Memory B cell (primary cell): ENCODE measurements around the gene OR4C6.

Source experiments
- ATAC-seq: fragments of 150-1000 bp; cut with Tn5 transposase; 2 replicates; pipeline ENCODE4 v1.10.0; 2021; ENCODE audit warnings: low read depth, mild to moderate bottlenecking, moderate library complexity
- DNase-seq, 2 donors: peaks; one replicate each; pipeline ENCODE4 v3.0.0; 2022; ENCODE audit warnings: low spot score in 2 of 2
- H3K27ac Mint-ChIP-seq: one replicate; pipeline ENCODE4 v1.8.0; 2022; ENCODE audit warnings: mild to moderate bottlenecking, moderate library complexity, mixed read lengths
- H3K27me3 Mint-ChIP-seq: one replicate; pipeline ENCODE4 v1.8.0; 2022; ENCODE audit warnings: mixed read lengths
- H3K36me3 Mint-ChIP-seq: one replicate; pipeline ENCODE4 v1.8.0; 2022; ENCODE audit warnings: mild to moderate bottlenecking, mixed read lengths
- H3K4me1 Mint-ChIP-seq: one replicate; pipeline ENCODE4 v1.8.0; 2022; ENCODE audit warnings: mixed read lengths
- H3K4me3 Mint-ChIP-seq: one replicate; pipeline ENCODE4 v1.8.0; 2022; ENCODE audit warnings: mild to moderate bottlenecking, moderate library complexity, mixed read lengths
- H3K9me3 Mint-ChIP-seq: one replicate; pipeline ENCODE4 v1.8.0; 2022; ENCODE audit warnings: mixed read lengths

Gene OR4C6

DNA sequence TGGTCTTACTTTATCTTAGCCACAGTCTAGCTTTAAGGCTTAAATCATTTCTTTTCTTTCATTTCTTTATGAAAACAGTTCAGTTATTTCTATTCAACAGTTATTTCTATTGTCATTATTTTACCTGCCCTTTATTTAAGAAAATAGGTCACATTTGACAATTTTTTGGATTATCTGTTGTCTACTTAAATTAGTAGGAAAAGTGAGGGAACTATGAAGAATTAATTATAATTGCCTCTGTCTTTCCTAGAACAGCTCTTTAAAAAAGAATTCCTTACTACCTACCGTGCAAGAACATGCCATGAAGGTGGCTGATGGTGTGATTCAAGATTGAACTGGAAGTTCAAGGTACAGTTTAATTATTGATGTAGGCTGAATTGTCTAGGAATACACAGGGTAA is at the start of gene OR4C6:
TSS of gene OR4C6 (plus strand) at position 301 of the 400 bp plus-strand sequence. CDS start 2,966 bp downstream, outside the sequence.
- no peak within 1 kb of the TSS for H3K4me3 Mint-ChIP-seq
- H3K36me3 Mint-ChIP-seq: no peaks in the 10 kb centered on the region
- H3K9me3 Mint-ChIP-seq: peaks cover 4% of the 10 kb centered on the region

DNA sequence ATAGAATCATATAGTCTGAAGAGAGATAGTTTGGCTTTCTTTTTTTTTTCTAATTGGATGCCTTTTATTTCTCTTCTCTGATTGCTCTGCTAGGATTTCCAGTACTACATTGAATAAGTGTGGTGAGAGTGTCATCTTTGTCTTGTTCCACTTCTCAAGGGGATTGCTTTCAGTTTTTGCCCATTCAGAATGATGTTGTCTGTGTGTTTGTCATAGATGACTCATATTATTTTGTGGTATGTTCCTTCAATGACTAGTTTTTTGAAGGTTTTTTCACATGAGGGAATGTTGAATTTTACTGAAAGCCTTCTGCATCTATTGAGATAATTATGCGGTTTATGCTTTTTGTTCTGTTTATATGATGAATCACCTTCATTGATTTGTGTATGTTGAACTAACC is 37.5 kb upstream of the OR4C6 start:
- H3K9me3 Mint-ChIP-seq: peaks cover 23% of the 10 kb centered on the region
- ATAC-seq: no peak

More for the DNA sequence above, at the start of gene OR4C6:
- ATAC-seq (no peak), DNase-seq (no peak)
- peaks cover 6% of the 10 kb centered on the region for H3K4me1 Mint-ChIP-seq
- H3K27ac Mint-ChIP-seq: no peak within 1 kb of the TSS
- no peaks in the 10 kb centered on the region for H3K27me3 Mint-ChIP-seq

DNA sequence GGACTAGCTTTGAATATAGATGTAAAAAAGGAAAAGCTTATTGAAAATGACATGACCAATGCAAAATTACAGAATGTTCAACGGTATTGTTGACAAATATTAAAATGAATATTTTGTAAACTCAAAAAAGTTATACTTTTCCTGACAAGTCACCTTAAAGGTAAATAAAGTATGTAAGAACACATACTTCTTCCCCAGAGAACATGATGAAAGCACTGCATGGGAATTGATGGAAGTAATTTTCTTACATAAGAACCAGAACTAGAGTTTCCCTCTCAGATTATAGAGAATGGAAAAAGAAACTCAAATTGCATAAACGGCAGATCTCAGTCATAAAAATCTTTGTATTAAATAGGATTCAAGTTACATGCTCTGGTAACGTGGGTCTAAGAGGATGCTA is 27.2 kb upstream of the OR4C6 start, which contains the start of gene OR4P4:
TSS of gene OR4P4 (plus strand) at position 301 of the 400 bp plus-strand sequence.
- no peaks in the 10 kb centered on the region for H3K4me1 Mint-ChIP-seq
- H3K4me3 Mint-ChIP-seq: no peak within 1 kb of the TSS
- no peaks in the 10 kb centered on the region for H3K36me3 Mint-ChIP-seq
- peaks cover 4% of the 10 kb centered on the region for H3K9me3 Mint-ChIP-seq
- H3K27ac Mint-ChIP-seq: no peak within 1 kb of the TSS
- no peak for DNase-seq
- no peak for ATAC-seq
- no peaks in the 10 kb centered on the region for H3K27me3 Mint-ChIP-seq

More for the DNA sequence above, 37.5 kb upstream of the OR4C6 start:
- Mint-ChIP-seq H3K4me1 (no peaks in the 10 kb centered on the region), H3K4me3 (no peak overlapping the region), H3K27ac (no peak overlapping the region), H3K36me3 (no peaks in the 10 kb centered on the region), H3K27me3 (no peaks in the 10 kb centered on the region)
- no peak for DNase-seq

DNA sequence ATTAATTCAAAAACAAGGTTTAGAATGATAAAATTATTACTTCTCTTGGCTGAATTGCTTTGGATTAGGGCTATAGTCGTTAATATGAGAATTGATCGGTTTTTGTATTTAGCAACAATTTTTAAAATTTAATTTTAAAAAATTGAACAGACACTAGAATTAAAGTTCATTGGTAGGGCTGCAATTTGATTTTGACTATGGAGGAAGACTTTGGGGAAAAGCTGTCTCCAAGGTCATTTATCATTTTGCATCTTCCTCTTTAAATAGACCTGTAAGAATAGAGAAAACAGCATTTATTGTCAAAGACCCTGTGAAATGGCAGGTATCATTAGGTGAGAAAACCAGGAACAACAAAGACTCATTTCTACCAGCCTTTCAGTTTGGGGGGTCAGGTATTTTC is 14.0 kb upstream of the OR4C6 start, which contains the start of gene OR4S2:
TSS of gene OR4S2 (plus strand) at position 301 of the 400 bp plus-strand sequence. CDS start 2,577 bp downstream, outside the sequence.
- Mint-ChIP-seq H3K27me3 (no peaks in the 10 kb centered on the region), H3K9me3 (peaks cover 5% of the 10 kb centered on the region)

DNA sequence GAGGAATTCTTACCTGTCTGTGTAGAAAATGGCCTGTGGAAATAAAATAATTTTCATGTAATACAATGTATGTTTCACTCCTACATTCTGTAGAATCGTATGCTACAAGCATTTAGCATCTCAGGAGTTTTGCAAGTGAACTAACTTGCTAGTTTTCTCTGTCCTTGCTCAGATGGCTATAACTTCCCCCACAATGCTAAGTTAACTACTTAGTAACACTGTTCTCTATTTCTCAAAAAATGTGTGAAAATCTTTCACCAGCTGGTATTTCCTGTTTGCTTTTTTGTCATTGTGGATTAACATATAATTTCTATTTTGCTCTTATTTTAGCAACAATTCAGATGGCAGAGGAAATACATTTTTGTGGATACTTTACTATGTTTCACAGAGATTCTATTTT is 9.4 kb upstream of the OR4C6 start:
- Mint-ChIP-seq H3K4me3 (no peak overlapping the region), H3K27me3 (no peaks in the 10 kb centered on the region), H3K36me3 (no peaks in the 10 kb centered on the region), H3K27ac (no peak overlapping the region), H3K4me1 (peaks cover 5% of the 10 kb centered on the region), H3K9me3 (no peaks in the 10 kb centered on the region)
- no peak for DNase-seq
- no peak for ATAC-seq

More for the DNA sequence above, 14.0 kb upstream of the OR4C6 start, which contains the start of gene OR4S2:
- ATAC-seq (no peak), DNase-seq (no peak)
- H3K4me1 Mint-ChIP-seq: peaks cover 4% of the 10 kb centered on the region
- no peak within 1 kb of the TSS for H3K27ac Mint-ChIP-seq
- no peaks in the 10 kb centered on the region for H3K36me3 Mint-ChIP-seq
- no peak within 1 kb of the TSS for H3K4me3 Mint-ChIP-seq

DNA sequence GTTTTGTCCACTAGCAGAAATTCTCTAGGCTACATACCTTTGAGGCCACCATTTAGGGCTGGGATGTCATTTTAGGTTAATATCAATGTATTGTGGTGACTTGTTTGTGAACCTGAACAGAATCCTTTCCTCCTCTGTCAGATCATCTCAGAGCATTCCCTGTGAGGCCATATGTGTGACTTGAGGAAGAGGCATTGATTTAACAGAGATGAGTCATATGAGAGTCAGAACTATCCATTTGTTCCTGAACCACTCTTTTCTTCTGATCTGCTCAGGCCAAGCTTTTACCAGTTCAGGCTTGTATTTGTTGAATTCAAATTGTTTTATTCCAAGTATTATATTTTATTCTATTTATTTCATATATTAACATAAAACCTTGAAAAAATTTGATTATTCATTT is 6.9 kb upstream of the OR4C6 start:
- Mint-ChIP-seq H3K4me3 (no peak overlapping the region), H3K36me3 (no peaks in the 10 kb centered on the region), H3K4me1 (peaks cover 11% of the 10 kb centered on the region), H3K27me3 (no peaks in the 10 kb centered on the region), H3K9me3 (no peaks in the 10 kb centered on the region), H3K27ac (no peak overlapping the region)
- DNase-seq (no peak), ATAC-seq (no peak)

DNA sequence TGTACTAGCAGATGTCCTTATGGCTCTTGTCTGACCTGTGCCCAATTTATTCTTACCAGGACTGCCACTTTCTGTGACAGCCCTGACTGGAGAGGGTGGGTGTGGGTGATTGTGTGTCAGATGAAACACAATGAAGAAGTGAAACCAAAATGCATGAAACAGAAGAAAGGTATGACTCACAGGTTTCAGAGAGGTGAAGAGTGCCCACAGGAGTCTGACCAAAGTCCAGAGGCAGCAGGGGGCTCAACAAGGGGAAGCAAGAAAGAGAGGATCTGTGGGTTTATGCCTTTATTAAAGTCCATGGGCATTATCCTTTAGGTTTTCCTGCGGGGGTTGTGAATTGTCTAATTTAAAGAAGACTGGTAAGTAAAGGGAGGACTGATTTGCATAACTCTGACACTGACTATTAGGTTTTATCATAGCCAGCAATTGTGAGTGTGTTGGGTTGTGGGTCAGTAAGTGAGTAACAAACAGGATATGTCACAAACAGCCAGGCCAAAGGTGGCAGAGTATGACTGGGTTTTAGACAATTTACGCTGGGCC is 3.9 kb upstream of the OR4C6 start:
- Mint-ChIP-seq H3K4me3 (peak overlapping the region; percentile 48), H3K36me3 (no peaks in the 10 kb centered on the region), H3K27me3 (no peaks in the 10 kb centered on the region), H3K9me3 (no peaks in the 10 kb centered on the region), H3K27ac (peak overlapping the region; percentile 32), H3K4me1 (peaks cover 11% of the 10 kb centered on the region)
- DNase-seq (peak in 1 of 2 donors; percentile 1), ATAC-seq (peak; percentile 78)

DNA sequence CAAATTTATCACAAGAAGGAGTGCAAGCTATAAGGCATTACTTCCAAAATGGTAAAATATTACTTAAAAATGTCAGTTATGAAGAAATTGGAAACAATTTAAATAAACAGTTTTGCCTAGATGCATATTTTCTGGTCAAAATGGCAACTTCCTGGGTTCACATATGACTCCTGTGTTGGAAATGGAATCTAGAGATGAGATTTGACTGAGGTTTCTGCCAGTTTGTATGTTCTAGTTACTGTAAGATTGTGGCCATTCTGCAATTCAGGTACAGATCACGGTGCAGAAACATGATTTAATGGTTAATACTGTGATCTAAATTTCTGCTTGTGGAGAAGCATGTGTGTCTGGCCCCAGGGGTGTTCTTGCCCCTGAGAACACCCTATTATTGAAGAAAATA is 3.4 kb upstream of the OR4C6 start:
- no peak overlapping the region for H3K27ac Mint-ChIP-seq
- no peak for ATAC-seq
- DNase-seq: no peak
- H3K27me3 Mint-ChIP-seq: no peaks in the 10 kb centered on the region
- no peaks in the 10 kb centered on the region for H3K9me3 Mint-ChIP-seq
- H3K4me1 Mint-ChIP-seq: peaks cover 11% of the 10 kb centered on the region
- H3K36me3 Mint-ChIP-seq: no peaks in the 10 kb centered on the region
- no peak overlapping the region for H3K4me3 Mint-ChIP-seq

DNA sequence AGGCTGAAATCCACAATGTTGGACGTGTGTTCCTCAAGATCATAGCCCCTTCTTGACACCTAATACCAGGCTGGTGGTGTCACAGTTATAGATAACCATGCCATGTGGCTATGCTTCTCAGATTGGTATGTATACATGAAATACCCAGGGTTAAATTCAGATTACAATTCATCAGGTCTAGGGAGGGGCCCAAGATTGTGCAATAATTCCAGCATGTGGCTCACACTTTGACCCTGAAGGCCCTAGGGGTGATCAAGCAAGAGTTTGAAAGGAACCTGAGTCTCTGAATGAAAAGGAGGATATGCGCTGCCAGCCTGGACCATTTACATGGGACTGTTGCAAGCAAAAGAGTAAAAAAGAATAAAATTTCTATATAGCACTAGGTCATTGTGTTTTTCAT is 7.4 kb downstream of the OR4C6 start:
- no peak overlapping the region for H3K27ac Mint-ChIP-seq
- no peak for DNase-seq
- H3K4me1 Mint-ChIP-seq: no peaks in the 10 kb centered on the region
- H3K4me3 Mint-ChIP-seq: no peak overlapping the region
- H3K27me3 Mint-ChIP-seq: no peaks in the 10 kb centered on the region
- ATAC-seq: no peak
- H3K36me3 Mint-ChIP-seq: no peaks in the 10 kb centered on the region
- peaks cover 5% of the 10 kb centered on the region for H3K9me3 Mint-ChIP-seq

DNA sequence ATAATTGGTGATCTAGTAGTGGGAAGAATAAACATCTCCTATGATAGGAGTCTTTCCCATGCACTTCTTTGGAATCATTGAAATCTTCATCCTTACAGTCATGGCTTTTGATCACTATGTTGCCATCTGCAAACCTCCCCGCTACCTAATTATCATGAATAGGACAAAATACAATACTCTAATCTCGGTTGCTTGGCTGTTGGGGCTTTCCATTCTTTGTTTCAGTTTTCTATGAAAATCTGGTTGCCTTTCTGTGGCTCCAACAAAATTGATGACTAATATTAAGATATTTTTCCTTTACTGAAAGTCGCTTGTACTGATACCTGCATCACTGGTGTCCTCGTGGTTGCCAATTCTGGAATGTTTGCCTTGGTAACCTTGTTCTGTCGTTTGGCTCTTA is 11.9 kb downstream of the OR4C6 start:
- H3K4me3 Mint-ChIP-seq: no peak overlapping the region
- DNase-seq (no peak), ATAC-seq (no peak)
- no peaks in the 10 kb centered on the region for H3K36me3 Mint-ChIP-seq
- H3K4me1 Mint-ChIP-seq: no peaks in the 10 kb centered on the region
- no peaks in the 10 kb centered on the region for H3K27me3 Mint-ChIP-seq
- H3K27ac Mint-ChIP-seq: no peak overlapping the region
- H3K9me3 Mint-ChIP-seq: peaks cover 1% of the 10 kb centered on the region

DNA sequence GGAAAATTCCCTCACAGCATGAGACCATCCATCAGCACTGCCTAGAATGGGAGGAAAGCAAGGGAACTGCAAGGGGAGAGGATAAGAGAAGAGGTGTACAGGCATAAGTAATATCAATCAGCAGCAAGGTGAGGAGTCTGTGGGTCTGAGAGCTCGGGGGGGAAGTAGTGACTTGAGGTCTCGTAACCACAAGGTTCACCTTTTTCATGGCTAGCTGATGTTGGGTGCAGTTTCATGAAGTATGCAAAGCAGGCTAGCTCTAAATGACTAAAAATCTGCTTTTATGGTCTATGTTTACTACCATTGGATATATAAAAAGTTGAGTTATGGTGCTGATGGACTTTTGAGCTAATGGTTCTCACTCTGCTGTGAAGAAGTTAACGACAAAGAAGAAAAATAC is 35.8 kb downstream of the OR4C6 start:
- Mint-ChIP-seq H3K4me1 (peaks cover 3% of the 10 kb centered on the region), H3K4me3 (no peak overlapping the region), H3K36me3 (no peaks in the 10 kb centered on the region), H3K9me3 (peaks cover 4% of the 10 kb centered on the region), H3K27ac (no peak overlapping the region), H3K27me3 (no peaks in the 10 kb centered on the region)
- DNase-seq (no peak), ATAC-seq (peak; percentile 35)

DNA sequence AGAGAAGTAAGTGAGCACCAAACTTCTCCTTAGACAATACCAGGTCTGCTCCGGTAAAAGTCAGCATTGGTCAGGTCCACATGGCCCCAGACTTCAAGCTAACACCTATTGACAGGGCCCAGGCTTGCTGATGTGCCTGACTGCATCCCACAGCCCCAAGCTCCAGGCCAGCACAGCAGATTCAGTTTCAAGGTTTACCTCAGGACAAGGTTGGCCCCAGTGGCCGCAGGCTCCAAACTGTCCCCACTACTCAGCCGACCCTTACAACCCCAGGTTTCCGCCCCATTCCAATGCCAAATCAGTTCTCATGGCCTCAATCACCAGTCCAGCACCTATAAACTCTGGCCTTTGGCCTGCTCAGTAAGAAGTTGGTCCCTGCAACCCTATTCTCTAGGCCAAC is 39.4 kb downstream of the OR4C6 start:
- ATAC-seq (no peak), DNase-seq (no peak)
- H3K4me1 Mint-ChIP-seq: peaks cover 3% of the 10 kb centered on the region
- H3K36me3 Mint-ChIP-seq: peaks cover 3% of the 10 kb centered on the region
- H3K27ac Mint-ChIP-seq: no peak overlapping the region
- H3K9me3 Mint-ChIP-seq: peaks cover 13% of the 10 kb centered on the region
- H3K4me3 Mint-ChIP-seq: no peak overlapping the region
- no peaks in the 10 kb centered on the region for H3K27me3 Mint-ChIP-seq

DNA sequence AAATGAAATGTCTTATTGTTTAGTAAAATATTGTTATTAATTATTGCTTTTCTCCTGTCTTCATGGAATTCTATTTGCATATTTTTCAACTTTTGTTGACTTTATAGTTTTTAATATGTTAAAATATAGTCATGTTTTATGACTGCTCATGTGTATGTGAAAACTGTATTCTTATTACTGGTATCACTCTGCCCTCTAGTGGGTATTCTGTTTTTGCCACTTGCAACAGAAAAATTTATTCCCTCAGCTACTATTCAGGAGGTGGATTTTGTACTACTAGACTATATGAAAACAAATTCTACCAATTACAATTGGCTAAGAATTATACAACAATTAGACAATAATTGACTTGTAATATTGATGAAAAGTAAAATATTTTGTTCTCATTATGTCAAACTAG is 45.0 kb downstream of the OR4C6 start:
- H3K36me3 Mint-ChIP-seq: peaks cover 3% of the 10 kb centered on the region
- DNase-seq: no peak
- H3K4me3 Mint-ChIP-seq: no peak overlapping the region
- no peaks in the 10 kb centered on the region for H3K27me3 Mint-ChIP-seq
- H3K4me1 Mint-ChIP-seq: peaks cover 2% of the 10 kb centered on the region
- peaks cover 9% of the 10 kb centered on the region for H3K9me3 Mint-ChIP-seq
- no peak for ATAC-seq
- no peak overlapping the region for H3K27ac Mint-ChIP-seq

DNA sequence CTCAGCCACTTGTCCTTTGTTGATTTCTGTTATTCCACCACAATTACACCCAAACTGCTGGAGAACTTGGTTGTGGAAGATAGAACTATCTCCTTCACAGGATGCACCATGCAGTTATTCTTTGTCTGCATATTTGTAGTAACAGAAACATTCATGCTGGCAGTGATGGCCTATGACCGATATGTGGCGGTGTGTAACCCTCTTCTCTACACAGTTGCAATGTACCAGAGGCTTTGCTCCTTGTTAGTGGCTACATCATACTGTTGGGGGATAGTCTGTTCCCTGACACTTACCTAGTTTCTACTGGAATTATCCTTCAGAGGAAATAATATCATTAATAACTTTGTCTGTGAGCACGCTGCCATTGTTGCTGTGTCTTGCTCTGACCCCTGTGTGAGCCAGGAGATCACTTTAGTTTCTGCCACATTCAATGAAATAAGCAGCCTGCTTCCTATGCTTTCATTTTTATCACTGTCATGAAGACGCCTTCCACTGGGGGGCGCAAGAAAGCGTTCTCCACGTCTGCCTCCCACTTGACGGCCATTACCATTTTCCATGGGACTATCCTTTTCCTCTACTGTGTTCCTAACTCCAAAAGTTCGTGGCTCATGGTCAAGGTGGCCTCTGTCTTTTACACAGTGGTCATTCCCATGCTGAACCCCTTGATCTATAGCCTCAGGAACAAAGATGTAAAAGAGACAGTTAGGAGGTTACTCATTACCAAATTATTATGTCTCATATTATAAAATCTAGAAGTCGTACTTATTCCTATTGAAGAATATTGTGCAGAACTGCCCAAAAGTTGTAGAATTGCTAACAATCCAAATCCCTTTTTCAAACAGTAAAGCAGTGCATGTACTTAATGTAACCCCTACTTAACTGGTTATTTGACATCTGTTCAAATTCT is 53.2 kb downstream of the OR4C6 start:
- H3K36me3 Mint-ChIP-seq: no peaks in the 10 kb centered on the region
- DNase-seq (no peak), ATAC-seq (no peak)
- peaks cover 2% of the 10 kb centered on the region for H3K4me1 Mint-ChIP-seq
- no peak overlapping the region for H3K27ac Mint-ChIP-seq
- H3K4me3 Mint-ChIP-seq: no peak overlapping the region
- H3K9me3 Mint-ChIP-seq: no peaks in the 10 kb centered on the region
- H3K27me3 Mint-ChIP-seq: no peaks in the 10 kb centered on the region
